Breast epithelium (tissue), 4 donors: ENCODE results near the gene NAA80. TPM values are rescaled to one million over a fixed set of nuclear protein-coding genes. Genes with fewer than 3 reads are reported as not detected.
A peak's percentile ranks its signal among the peaks of the same experiment; 100 is the strongest.

Source experiments
- DNase-seq, 2 donors: peaks; one replicate each; pipeline ENCODE4 v3.0.0-alpha.2; 2019; ENCODE audit warnings: low spot score in 2 of 2
- H3K27ac ChIP-seq, 2 donors: fragments of 200-600 bp; sonication (generic) in 1 of 2; one replicate each; pipeline ENCODE4 v1.5.1; 2016 to 2019; ENCODE audit warnings: mild to moderate bottlenecking in 1 of 2
- H3K27me3 ChIP-seq, 2 donors: fragments of 200-600 bp; sonication (generic) in 1 of 2; one replicate each; pipeline versions ENCODE4 v1.5.1 to v1.6.0; 2017 to 2019; ENCODE audit warnings: control low read depth in 1 of 2, mild to moderate bottlenecking in 1 of 2
- H3K36me3 ChIP-seq: fragments of 200-600 bp; one replicate; pipeline ENCODE4 v1.5.1; 2019
- H3K4me1 ChIP-seq, 2 donors: fragments of 200-600 bp; sonication (generic); one replicate each; pipeline ENCODE4 v1.5.1; 2016 to 2019; ENCODE audit warnings: control low read depth in 1 of 2
- H3K4me3 ChIP-seq, 3 donors: fragments of 200-600 bp; sonication (generic); 1 replicate in 2 of 3; 2 replicates in 1 of 3; pipeline ENCODE4 v1.5.1; 2016 to 2019; ENCODE audit warnings: mild to moderate bottlenecking in 3 of 3, moderate library complexity in 2 of 3
- H3K9me3 ChIP-seq, 2 donors: fragments of 200-600 bp; sonication (generic) in 1 of 2; one replicate each; pipeline ENCODE4 v1.5.1; 2016 to 2019; ENCODE audit warnings: control low read depth in 1 of 2
- CTCF ChIP-seq, 3 donors: fragments of 450-650 bp; IDR thresholded peaks; one replicate each; pipeline ENCODE4 v1.5.1; 2016 to 2017; ENCODE audit warnings: antibody characterized with exemption in 3 of 3, mild to moderate bottlenecking in 3 of 3, moderate library complexity in 3 of 3
- POLR2A ChIP-seq: fragments of 450-650 bp; IDR thresholded peaks from one replicate; pipeline ENCODE4 v1.6.1; 2016; ENCODE audit warnings: antibody characterized with exemption, mild to moderate bottlenecking, moderate library complexity
- POLR2AphosphoS5 ChIP-seq, 3 donors: sonication (generic); formaldehyde crosslinking; IDR thresholded peaks; one replicate each; pipeline ENCODE4 v1.6.1; 2017; ENCODE audit warnings: antibody characterized with exemption in 3 of 3
- intact Hi-C: fragments of 100-400 bp; cut with DNase I; formaldehyde crosslinking; loops from one replicate; pipeline ENCODE4 v1.15.1; 2023; ENCODE audit warnings: low total_unique reads
- total RNA-seq, 3 donors: library from RNA; depleted of rRNA; stranded (reverse); fragments of >200 nt; gene quantifications; one replicate each; pipeline ENCODE4 v1.1.0, GENCODE V29; 2016

The NAA80 gene
- total RNA-seq, 3 donors from 2014 or later = 6.0 to 8.8 (median 8.5) TPM

GRCh38 chr3:50254577-50255250 lies 44.5 kb downstream of the NAA80 start:
- TF ChIP-seq CTCF (IDR thresholded peaks at IDR 0.05) (no peak), POLR2AphosphoS5 (IDR thresholded peaks at IDR 0.05) (no peak), POLR2A (no peak)
- peak in 1 of 2 donors; percentile 70 for DNase-seq
- Histone ChIP-seq H3K27me3 (no peaks in the 10 kb centered on the region), H3K9me3 (no peaks in the 10 kb centered on the region), H3K4me3 (no peak overlapping the region), H3K36me3 (no peaks in the 10 kb centered on the region), H3K4me1 (peaks cover 0 to 18% of the 10 kb centered on the region in 2 donors), H3K27ac (peak overlapping the region; percentile 76 to 93)
- intact Hi-C loops = no loop called here

- H3K27me3 ChIP-seq = no peaks in the 10 kb centered on the region
- H3K27ac ChIP-seq = peak overlapping the region; percentile 40 to 93
- H3K4me3 ChIP-seq = no peak overlapping the region
- no peak for DNase-seq
- H3K9me3 ChIP-seq = no peaks in the 10 kb centered on the region
- intact Hi-C loops = no loop called here
- TF ChIP-seq POLR2AphosphoS5 (IDR thresholded peaks at IDR 0.05) (no peak), CTCF (IDR thresholded peaks at IDR 0.05) (no peak), POLR2A (no peak)
- no peaks in the 10 kb centered on the region for H3K36me3 ChIP-seq
- peaks cover 12 to 19% of the 10 kb centered on the region in 2 donors for H3K4me1 ChIP-seq
Observed at GRCh38 chr3:50251220-50251619, 48.0 kb downstream of the NAA80 start.

- Histone ChIP-seq H3K27ac (peak overlapping the region; percentile 92 to 98), H3K36me3 (no peaks in the 10 kb centered on the region), H3K4me1 (peaks cover 17 to 20% of the 10 kb centered on the region in 2 donors), H3K4me3 (no peak overlapping the region), H3K27me3 (no peaks in the 10 kb centered on the region), H3K9me3 (no peaks in the 10 kb centered on the region)
- TF ChIP-seq CTCF (IDR thresholded peaks at IDR 0.05) (no peak), POLR2AphosphoS5 (IDR thresholded peaks at IDR 0.05) (no peak), POLR2A (no peak)
- intact Hi-C loops = no loop called here
- DNase-seq = no peak
Observed at GRCh38 chr3:50250514-50250913, 48.7 kb downstream of the NAA80 start.

- Histone ChIP-seq H3K27ac (peak overlapping the region; percentile 92 to 98), H3K27me3 (no peaks in the 10 kb centered on the region), H3K4me3 (peak overlapping the region in 1 of 3 donors; percentile 5), H3K36me3 (no peaks in the 10 kb centered on the region), H3K9me3 (no peaks in the 10 kb centered on the region), H3K4me1 (peaks cover 20 to 28% of the 10 kb centered on the region in 2 donors)
- no peak for TF ChIP-seq CTCF (IDR thresholded peaks at IDR 0.05)
- no peak for TF ChIP-seq POLR2A
- TF ChIP-seq POLR2AphosphoS5 (IDR thresholded peaks at IDR 0.05) = no peak
- intact Hi-C loops = no loop called here
- no peak for DNase-seq
Observed at GRCh38 chr3:50249457-50249856, 49.7 kb downstream of the NAA80 start.

GRCh38 chr3:50248387-50248786 lies 50.8 kb downstream of the NAA80 start:
- H3K9me3 ChIP-seq = no peaks in the 10 kb centered on the region
- peak overlapping the region; percentile 92 to 98 for H3K27ac ChIP-seq
- no peaks in the 10 kb centered on the region for H3K36me3 ChIP-seq
- H3K4me3 ChIP-seq = no peak overlapping the region
- no peak for DNase-seq
- H3K4me1 ChIP-seq = peaks cover 17 to 30% of the 10 kb centered on the region in 2 donors
- intact Hi-C loops = no loop called here
- TF ChIP-seq CTCF (IDR thresholded peaks at IDR 0.05) = no peak
- no peak for TF ChIP-seq POLR2AphosphoS5 (IDR thresholded peaks at IDR 0.05)
- TF ChIP-seq POLR2A = no peak
- H3K27me3 ChIP-seq = no peaks in the 10 kb centered on the region
